ENCODE data around the gene ZNF425.
A peak's percentile ranks its signal among the peaks of the same experiment; 100 is the strongest.
"Not testable (repeated sequence)": the region's sequence is repeated elsewhere in the genome, so short reads cannot be mapped to it uniquely, and the experiment has no call there.

Gene ZNF425

DNA sequence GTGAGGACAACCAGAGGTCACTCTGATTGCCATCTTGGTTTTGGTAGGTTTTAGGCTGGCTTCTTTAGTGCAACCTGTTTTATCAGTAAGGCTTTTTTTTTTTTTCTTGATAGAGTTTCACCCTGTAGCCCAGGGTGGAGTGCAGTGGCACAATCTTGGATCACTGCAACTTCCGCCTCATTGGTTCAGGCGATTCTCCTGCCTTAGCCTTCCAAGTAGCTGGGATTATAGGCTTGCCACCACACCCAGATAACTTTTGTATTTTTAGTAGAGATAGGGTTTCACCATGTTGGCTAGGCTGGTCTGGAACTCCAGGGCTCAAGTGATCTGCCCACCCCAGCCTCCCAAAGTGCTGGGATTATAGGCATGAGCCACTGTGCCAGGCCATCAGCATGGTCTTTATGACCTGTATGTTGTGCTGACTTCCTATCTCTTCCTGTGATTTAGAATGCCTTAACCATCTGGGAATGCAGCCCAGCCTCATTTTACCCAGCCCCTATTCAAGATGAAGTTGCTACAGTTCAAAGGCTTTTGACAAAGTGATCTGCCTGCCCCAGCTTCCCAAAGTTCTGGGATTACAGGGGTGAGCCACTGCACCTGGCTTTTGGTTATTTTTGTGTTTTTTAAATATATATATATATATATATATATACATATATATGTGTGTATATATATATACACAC, 7.0 kb upstream of the ZNF425 start:
- DNase-seq: no peak

- no peak for DNase-seq
Measured at GRCh38 chr7:149130572-149131198, 4.6 kb upstream of the ZNF425 start.

DNA sequence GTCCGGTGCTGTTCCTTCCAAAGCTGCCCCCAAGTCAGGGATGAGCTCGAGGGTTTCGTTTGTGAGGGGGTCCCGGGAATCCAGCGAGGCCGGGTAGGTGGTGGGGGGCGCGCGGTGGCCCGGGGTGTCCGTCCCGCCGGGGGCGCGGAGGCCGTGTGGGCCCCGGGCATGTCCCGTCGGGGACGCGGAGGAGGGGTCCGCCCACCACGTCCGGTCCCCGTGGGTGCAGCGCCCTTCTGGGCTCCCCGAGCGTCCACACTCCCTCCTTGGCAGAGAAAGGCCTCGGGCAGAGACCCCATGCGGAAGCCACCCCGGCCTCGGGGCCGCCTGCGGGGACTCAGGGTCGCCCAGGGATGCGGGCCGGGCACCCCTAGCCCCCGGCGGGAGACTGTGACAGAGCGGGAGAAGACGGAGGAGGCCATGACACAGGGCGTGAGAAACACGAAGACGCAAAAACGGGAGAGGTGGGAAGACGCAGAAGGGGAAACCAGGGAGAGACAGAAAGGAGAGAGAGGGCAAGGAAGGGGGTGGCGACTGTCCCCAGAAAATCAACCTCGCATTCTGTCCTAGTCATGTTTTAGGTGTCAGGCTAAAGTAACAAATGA, 640 bp upstream of the ZNF425 start:
- DNase-seq: peak; percentile 18

- DNase-seq: no peak
Measured at GRCh38 chr7:149125189-149125862, 798 bp downstream of the ZNF425 start.

DNA sequence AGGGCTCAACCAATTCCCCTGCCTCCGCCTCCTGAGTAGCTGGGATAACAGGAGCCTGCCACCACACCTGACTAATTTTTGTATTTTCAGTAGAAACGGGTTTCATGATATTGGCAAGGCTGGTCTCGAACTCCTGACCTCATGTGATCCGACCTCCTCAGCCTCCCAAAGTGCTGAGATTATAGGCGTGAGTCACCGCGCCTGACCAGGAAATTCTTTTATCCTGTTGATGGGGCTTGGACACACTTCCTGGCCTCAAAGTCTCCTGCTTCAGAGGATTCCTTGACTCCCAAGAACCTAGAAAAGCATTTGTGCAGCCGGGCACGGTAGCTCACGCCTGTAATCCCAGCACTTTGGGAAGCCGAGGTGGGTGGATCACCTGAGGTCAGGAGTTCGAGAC, 16.2 kb downstream of the ZNF425 start:
- DNase-seq: no peak

- DNase-seq: no peak
Measured at GRCh38 chr7:149104749-149105148, 21.4 kb downstream of the ZNF425 start.

DNA sequence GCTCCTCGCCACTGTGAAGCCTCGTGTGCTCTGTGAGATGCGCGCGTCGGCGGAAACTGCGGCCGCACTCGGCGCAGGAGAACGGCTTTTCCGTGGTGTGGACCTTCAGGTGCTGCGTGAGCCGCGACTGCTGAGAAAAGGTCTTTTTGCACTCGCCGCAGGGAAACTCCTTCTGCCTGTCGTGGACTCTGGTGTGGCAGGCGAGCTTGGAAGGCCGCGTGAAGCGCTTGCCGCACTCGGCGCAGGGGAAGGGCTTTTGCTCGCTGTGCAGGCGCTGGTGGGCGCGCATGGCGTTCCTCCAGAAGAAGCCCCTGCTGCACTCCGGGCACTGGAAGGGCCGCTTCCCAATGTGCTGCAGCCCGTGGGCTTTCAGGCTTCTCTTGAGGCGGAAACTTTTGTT, 21.9 kb downstream of the ZNF425 start:
- no peak for DNase-seq

DNA sequence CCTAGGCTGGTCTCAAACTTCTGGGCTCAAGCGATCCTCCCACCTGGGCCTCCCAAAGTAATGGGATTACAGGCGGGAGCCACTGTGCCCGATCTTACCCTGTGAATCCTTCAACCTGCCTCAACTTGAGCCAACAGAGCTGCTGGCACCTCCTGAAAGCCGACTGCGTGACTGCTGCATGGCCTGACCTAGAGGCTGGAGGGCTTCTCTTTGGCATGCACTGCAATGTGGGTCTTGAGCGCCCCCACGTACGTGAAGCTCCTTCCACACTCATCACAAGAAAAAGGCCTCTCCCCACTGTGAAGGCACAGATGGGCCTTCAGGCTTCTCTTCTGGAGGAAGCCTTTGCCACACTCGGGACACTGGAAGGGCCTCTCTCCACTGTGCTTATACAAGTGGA, 22.7 kb downstream of the ZNF425 start:
- no peak for DNase-seq

DNA sequence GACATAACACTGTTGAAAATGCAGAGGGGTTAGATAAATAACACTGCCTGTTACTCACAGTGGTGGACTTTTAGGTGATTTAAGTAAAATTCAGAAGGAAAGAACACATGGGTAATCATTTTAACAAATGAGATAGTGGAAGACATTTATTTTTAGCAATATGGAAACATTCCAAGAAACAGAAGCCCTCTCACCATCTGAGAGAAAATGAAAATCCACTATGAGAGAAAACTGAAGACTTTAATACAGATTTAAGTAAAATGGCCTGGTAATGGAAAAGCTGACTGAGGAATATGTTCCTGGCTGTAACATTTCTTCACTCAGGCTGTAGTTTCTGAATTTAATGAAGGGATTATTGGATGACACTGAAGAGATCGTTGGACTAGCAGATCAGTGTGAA, 23.5 kb downstream of the ZNF425 start:
- no peak for DNase-seq

DNA sequence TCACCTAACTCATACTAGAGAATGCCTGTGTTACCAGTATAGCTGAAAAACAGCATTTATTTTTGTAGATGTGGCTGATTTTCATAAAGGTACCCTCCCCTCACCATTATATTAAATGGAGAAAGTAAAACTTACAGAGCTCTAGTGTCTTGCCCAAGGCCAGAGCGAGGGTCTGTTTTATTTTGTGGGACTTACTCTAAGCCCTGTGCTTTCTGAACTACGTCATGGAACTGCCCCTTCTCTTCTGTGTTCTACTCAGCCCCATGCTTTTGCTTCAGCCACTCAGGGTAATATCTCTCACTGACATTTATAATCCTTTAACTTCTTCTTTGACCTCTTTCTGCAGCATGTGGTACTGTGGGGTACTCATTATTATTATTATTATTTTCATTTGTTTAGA, 25.3 kb downstream of the ZNF425 start:
- no peak for DNase-seq

DNA sequence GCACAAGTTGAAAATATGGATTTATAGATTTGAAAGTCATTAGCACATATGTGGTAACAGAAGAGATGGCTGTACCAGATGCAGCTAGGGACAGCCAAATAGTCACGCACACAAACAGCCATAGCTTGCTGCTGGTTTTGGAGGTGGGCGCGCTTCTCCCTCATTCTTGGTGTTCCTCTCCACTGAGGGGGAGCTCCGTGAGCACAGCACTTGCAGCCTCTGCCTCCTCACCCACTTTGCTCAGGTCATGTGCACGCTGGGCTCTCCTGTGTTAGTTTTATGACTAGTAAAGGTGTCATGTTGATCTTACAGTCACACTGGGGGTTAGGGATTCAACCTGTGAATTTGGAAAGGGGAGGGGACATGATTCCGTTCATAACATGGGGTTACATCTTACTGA, 27.1 kb downstream of the ZNF425 start:
- no peak for DNase-seq

GRCh38 chr7:149097088-149097487, 29.0 kb downstream of the ZNF425 start:
- DNase-seq: peak; percentile 24

DNA sequence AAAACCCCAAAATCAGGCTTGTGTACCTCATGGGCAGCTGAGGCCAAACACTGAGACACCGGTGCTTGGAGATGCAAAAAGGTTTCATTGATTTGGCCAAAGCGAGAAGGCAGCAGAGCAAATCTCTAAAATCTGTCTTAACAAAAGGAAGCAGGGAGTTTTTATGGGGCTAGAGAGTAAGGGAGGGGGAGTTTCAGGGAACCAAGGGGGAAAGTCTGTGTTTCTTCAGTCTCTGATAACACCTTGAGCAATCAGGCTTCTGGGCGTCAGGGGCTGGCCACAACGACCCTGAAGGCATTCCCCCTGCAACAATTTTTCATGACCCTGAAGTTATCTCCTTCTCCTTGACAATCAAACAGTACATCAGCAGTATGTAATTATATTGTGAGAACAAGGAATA, 32.9 kb downstream of the ZNF425 start:
- no peak for DNase-seq

DNA sequence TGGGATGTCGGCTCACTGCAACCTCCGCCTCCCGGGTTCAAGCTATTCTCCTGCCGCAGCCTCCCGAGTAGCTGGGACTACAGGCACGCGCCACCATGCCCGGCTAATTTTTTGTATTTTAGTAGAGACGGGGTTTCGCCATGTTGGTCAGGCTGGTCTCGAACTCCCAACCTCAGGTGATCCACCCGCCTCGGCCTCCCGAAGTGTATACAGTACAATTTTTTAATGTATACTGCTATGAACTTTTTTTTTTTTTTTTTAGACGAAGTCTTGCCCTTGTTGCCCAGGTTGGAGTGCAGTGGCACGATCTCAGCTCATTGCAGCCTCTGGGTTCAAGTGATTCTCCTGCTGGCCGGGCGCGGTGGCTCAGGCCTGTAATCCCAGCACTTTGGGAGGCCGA, 33.9 kb downstream of the ZNF425 start:
- not testable (repeated sequence) for DNase-seq

DNA sequence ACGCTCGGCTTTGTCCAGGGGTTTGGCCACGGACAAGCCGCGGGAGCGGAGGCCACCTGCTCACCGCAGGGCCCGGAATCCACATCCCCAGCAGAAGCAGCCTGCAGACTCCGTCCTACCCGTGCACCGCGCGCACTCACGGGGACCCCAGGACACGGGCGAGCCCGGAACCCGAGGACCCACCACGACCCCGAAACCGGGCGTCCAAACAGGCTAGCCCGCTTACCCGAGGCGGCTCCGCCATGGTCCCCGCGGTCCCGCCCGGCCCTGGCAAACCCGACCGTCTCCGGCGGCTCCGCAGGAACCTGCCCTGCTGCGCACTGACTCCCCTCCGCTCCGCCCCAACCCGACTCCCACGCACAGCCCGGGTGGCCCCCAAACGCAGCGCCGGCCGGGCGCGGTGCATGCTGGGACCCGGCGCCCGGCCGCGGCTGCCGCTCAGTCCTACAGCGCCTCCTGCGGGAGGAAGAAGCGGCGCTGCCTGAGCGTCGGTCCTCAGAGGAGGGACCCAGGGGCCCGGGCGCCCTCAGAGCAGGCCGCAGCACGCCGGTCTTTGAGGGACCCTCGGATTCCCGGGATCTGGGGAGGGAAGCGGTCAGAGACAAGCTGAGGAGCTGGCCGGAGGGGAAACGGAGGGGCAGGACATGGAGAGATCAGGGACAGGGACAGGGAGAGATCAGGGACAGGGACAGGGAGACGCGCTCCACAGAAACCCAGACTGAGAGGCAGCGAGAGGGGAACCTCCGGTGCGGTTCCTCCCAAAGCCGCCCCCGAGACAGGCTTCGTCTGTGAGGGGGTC, 35.5 kb downstream of the ZNF425 start, which contains the start of gene ZNF786:
Gene ZNF786, minus strand, starts transcription at position 322 of the 799 bp plus-strand sequence. Its CDS starts 78 bp downstream, at position 244.
- DNase-seq: peak; percentile 91

DNA sequence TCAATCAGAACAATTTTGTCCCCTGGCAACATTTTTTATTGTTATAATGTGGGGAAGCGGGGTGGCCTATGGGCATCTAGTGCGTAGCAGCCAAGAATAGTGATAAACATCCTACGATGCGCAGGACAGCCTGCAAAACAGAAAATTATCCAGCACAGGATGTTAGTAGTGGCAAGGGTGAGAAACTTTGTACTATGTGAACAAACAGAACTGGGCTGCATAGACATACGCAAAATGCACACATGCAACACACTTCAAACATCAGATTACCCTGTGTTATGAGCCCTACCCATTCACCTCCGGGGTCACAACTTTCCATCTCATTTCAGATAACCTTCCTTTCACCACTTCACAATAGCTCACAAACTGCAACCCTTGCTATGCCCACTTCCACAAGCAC, 38.7 kb downstream of the ZNF425 start:
- no peak for DNase-seq

GRCh38 chr7:149085866-149086265, 40.3 kb downstream of the ZNF425 start:
- DNase-seq: no peak

- DNase-seq: no peak
Measured at GRCh38 chr7:149084407-149084806, 41.7 kb downstream of the ZNF425 start.

DNA sequence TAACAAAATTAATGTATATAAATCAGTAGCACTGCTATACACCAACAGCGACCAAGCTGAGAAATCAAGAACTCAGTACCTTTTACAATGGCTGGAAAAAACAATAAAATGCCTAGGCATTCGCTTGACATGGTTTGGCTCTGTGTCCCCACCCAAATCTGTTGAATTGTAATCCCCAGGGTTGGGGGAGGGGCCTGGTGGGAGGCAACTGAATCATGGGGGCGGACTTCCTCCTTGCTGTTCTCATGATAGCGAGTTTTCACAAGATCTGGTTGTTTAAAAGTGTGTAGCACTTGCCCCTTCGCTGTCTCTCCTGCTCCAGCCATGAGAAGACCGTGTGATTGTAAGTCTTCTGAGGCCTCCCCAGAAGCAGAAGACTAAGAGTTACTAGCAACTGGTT, 44.2 kb downstream of the ZNF425 start:
- no peak for DNase-seq

DNA sequence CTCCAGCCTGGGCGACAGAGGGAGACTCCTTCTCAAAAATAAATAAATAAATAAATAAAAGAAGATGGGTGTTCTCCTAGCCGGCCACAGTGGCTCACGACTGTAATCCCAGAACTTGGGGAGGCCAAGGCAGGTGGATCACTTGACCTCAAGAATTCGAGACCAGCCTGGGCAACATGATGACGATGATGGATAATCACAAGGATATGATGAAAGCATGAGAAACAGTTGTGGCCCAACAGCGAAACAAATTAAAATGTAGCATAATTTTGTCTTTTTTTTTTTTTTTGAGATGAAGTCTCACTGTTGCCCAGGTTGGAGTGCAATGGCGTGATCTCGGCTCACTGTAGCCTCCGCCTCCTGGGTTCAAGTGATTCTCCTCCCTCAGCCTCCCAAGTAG, 48.5 kb downstream of the ZNF425 start:
- no peak for DNase-seq

DNA sequence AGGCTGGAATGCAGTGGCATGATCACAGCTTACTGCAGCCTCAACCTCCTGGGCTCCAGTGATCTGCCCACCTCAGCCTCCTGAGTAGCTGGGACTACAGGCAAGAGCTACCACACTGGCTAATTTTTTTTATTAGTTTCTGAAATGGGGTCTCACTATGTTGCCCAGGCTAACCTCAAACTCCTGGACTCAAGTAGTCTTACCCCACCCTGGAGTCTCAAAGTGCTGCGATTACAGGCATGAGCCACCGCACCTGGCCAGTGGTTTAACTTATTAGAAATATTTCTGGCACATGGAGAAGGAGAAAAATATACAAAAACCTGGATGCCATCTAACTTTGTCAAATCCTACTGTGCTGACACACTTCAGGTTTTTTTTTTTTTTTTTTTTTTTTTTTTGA, 50.8 kb downstream of the ZNF425 start:
- no peak for DNase-seq

DNA sequence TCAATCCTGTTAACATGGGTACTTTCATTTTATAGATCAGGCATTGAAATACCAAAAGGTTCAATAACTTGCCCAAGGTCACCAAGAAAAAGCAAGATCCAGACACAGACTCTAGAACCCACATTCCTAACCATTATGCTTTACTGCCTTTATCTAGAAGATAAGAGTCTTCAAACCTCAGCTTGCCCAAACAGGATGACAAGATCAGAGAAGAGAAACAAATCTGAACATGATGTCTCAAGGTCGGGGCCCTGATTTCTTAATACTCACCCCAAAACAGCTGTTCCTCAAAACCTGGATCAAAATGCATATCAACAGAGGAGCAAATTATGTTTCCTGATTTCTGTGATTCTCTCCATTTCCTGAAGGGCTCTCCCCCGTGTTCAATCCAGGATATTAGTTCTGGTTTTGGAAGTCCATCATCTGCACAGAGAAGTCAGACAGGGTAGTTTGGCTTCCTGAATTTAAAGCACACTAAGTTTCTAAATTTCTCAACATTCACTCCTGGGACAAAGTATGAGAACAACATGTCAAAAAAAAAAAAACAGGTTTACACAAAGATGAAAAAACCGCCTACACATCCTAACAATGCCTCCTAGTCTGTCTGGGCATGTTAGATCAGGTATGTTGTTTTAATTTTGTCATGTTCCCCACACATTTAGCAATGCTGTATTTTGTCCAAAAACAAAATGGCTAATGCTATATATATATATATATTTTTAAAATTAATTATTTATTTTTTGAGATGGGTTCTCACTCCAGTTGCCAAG, 51.8 kb downstream of the ZNF425 start:
- DNase-seq: no peak
